ENCODE results near the gene LRRC2. TPM values are rescaled to one million over a fixed set of nuclear protein-coding genes. Genes with fewer than 3 reads are reported as not detected.

Gene LRRC2
- total and polyA plus RNA-seq, 2 of the 13 experiments (the other 11 are each of a cell fraction or from before 2014, with no cell fraction given), result 0.27 to 0.58 TPM

DNA sequence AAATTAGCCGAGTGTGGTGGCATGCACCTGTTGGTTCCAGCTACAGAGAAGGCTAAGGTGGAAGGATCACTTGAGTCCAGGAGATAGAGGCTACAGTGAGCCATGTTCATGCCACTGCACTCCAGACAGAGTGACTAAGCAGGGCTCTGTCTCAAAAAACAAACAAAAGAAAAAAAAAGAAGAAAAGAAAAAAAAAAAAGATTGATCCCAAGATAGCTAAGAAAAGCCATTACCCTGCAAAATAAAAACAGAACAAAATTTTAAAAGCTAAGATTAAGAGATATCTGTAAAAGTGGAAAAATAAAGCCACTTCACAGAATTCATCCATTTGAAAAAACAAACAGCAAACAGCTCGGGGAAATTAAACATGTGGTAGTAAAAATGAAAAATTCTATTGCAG is 23.8 kb downstream of the LRRC2 start:
- Histone ChIP-seq H3K9me3 (ENCODE audit: low read length) (no peaks in the 10 kb centered on the region), H3K36me3 (replicated peaks in 1 of 2; ENCODE audit: control insufficient read depth in 1 of 2, insufficient read depth in 2 of 2, low read length in 2 of 2) (no peaks in the 10 kb centered on the region), H3K4me3 (replicated peaks in 1 of 3; ENCODE audit: insufficient read depth in 1 of 3, low read depth in 2 of 3, low read length in 3 of 3) (no peak overlapping the region), H3K4me1 (ENCODE audit: insufficient read depth, low read length) (no peaks in the 10 kb centered on the region), H3K27ac (ENCODE audit: extremely low read length, insufficient read depth, low read length) (no peak overlapping the region), H3K79me2 (ENCODE audit: insufficient read depth, low read length) (no peaks in the 10 kb centered on the region), H4K20me1 (ENCODE audit: insufficient read depth, low read length) (no peaks in the 10 kb centered on the region), H2AFZ (ENCODE audit: low read length) (no peak overlapping the region), H3K9ac (ENCODE audit: insufficient read depth, low read depth, low read length) (no peak overlapping the region), H3K27me3 (ENCODE audit: control insufficient read depth in 1 of 2, insufficient read depth in 2 of 2, low read length in 2 of 2) (no peaks in the 10 kb centered on the region), H3K4me2 (ENCODE audit: low read depth, low read length) (no peak overlapping the region)
- 49% methylated on average over 2 of the region's 2 CpGs for WGBS (ENCODE audit: low lambda C conversion rate)
- no peak for TF ChIP-seq ZNF816 (CRISPR knock-in tag; IDR thresholded peaks at IDR 0.05; ENCODE audit: borderline replicate concordance)
- TF ChIP-seq ZNF672 (CRISPR knock-in tag; IDR thresholded peaks at IDR 0.05), result no peak
- no peak for TF ChIP-seq FIP1L1 (IDR thresholded peaks at IDR 0.05; ENCODE audit: borderline replicate concordance, insufficient read depth, low read depth, low read length)
- TF ChIP-seq ZBTB20 (CRISPR knock-in tag; IDR thresholded peaks at IDR 0.05; ENCODE audit: borderline replicate concordance, low read depth), result no peak
- no peak for TF ChIP-seq ZSCAN20 (CRISPR knock-in tag; IDR thresholded peaks at IDR 0.05; ENCODE audit: borderline replicate concordance)
- no peak for TF ChIP-seq TMF1 (CRISPR knock-in tag; IDR thresholded peaks at IDR 0.05; ENCODE audit: low read depth)
- TF ChIP-seq, protein P1, sequence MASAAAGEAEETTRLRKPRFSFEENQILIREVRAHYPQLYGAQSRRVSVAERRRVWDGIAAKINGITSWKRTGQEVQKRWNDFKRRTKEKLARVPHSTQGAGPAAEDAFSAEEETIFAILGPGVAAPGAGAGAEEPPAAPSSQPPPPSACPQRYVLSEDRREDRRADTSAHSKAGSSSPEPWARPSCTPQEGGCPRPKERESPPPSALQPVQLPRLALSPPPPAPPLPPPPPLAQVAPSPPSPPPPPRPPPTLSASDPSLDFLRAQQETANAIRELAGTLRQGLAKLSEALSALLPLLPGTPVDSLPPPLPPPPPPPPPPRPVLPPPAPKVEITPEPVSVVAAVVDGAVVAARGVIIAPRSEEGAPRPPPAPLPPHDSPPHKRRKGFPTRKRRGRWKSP (CRISPR knock-in tag; IDR thresholded peaks at IDR 0.05), result no peak
- TF ChIP-seq HIVEP1 (CRISPR knock-in tag; IDR thresholded peaks at IDR 0.05), result no peak
- TF ChIP-seq NFE2L2 (IDR thresholded peaks at IDR 0.05; ENCODE audit: low read length), result no peak
- no peak for TF ChIP-seq ATRX (CRISPR knock-in tag; IDR thresholded peaks at IDR 0.05; ENCODE audit: borderline replicate concordance)
- TF ChIP-seq ZNF577 (CRISPR knock-in tag; IDR thresholded peaks at IDR 0.05; ENCODE audit: borderline replicate concordance, low read depth), result no peak
- TF ChIP-seq ZNF572 (CRISPR knock-in tag; IDR thresholded peaks at IDR 0.05), result no peak
- no peak for TF ChIP-seq ATF7-NPFF (CRISPR knock-in tag; IDR thresholded peaks at IDR 0.05; ENCODE audit: low read depth)
- TF ChIP-seq, protein P2, sequence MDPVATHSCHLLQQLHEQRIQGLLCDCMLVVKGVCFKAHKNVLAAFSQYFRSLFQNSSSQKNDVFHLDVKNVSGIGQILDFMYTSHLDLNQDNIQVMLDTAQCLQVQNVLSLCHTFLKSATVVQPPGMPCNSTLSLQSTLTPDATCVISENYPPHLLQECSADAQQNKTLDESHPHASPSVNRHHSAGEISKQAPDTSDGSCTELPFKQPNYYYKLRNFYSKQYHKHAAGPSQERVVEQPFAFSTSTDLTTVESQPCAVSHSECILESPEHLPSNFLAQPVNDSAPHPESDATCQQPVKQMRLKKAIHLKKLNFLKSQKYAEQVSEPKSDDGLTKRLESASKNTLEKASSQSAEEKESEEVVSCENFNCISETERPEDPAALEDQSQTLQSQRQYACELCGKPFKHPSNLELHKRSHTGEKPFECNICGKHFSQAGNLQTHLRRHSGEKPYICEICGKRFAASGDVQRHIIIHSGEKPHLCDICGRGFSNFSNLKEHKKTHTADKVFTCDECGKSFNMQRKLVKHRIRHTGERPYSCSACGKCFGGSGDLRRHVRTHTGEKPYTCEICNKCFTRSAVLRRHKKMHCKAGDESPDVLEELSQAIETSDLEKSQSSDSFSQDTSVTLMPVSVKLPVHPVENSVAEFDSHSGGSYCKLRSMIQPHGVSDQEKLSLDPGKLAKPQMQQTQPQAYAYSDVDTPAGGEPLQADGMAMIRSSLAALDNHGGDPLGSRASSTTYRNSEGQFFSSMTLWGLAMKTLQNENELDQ (CRISPR knock-in tag; IDR thresholded peaks at IDR 0.05; ENCODE audit: borderline replicate concordance), result no peak
- TF ChIP-seq ZNF543 (CRISPR knock-in tag; IDR thresholded peaks at IDR 0.05), result no peak
- TF ChIP-seq, protein P3, sequence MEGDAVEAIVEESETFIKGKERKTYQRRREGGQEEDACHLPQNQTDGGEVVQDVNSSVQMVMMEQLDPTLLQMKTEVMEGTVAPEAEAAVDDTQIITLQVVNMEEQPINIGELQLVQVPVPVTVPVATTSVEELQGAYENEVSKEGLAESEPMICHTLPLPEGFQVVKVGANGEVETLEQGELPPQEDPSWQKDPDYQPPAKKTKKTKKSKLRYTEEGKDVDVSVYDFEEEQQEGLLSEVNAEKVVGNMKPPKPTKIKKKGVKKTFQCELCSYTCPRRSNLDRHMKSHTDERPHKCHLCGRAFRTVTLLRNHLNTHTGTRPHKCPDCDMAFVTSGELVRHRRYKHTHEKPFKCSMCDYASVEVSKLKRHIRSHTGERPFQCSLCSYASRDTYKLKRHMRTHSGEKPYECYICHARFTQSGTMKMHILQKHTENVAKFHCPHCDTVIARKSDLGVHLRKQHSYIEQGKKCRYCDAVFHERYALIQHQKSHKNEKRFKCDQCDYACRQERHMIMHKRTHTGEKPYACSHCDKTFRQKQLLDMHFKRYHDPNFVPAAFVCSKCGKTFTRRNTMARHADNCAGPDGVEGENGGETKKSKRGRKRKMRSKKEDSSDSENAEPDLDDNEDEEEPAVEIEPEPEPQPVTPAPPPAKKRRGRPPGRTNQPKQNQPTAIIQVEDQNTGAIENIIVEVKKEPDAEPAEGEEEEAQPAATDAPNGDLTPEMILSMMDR (CRISPR knock-in tag; IDR thresholded peaks at IDR 0.05), result no peak
- no peak for TF ChIP-seq NFATC3 (CRISPR knock-in tag; IDR thresholded peaks at IDR 0.05)
- no peak for TF ChIP-seq HOXA5 (CRISPR knock-in tag; IDR thresholded peaks at IDR 0.05)
- DNase-seq (ENCODE audit: low spot score), result no peak
- intact Hi-C loops (cut with micrococcal nuclease; ENCODE audit: unreplicated experiment), result no loop called here
- POLR2A ChIA-PET, result interaction anchor here (1.2 kb wide), 1 partner anchor 16 kb away, joined by 5 read pairs; no protein-coding TSS in a partner anchor
- no peak for ATAC-seq
- in situ Hi-C loops (cut with HindIII; ENCODE audit: extremely low pct_ligation_motif_present, low pct_unique_long_range_greater_than_20kb), result no loop called here
- no TSS peak for BruUV-seq (replicated peaks)
- CTCF ChIA-PET (ENCODE audit: low intra/inter-chr PET ratio, low total read pairs), result no interaction called here
- no peak for FAIRE-seq

All from HepG2 (cell line).